Osteoblast (primary cell): ENCODE data around the gene PACS1. TPM values are rescaled to one million over a fixed set of nuclear protein-coding genes. Genes with fewer than 3 reads are reported as not detected.
A peak's percentile ranks its signal among the peaks of the same experiment; 100 is the strongest.

ENCODE experiments used
- DNase-seq: peaks from one replicate; pipeline ENCODE4 v3.0.0; 2011; ENCODE audit warnings: low spot score, mixed read lengths; ENCODE audit not compliant: insufficient read length; ENCODE audit errors: missing footprints
- H2AFZ ChIP-seq: 2 replicates; pipeline ENCODE4 v1.6.0; 2011; ENCODE audit warnings: mild to moderate bottlenecking, low read length
- H3K27ac ChIP-seq: 2 replicates; pipeline ENCODE4 v1.5.1; 2011; ENCODE audit warnings: mild to moderate bottlenecking, low read depth, low read length, moderate library complexity
- H3K27me3 ChIP-seq: 2 replicates; pipeline ENCODE4 v1.6.0; 2012; ENCODE audit warnings: mild to moderate bottlenecking, control low read depth, inconsistent platforms, low read length, moderate library complexity; ENCODE audit not compliant: insufficient read depth
- H3K36me3 ChIP-seq: 2 replicates; pipeline ENCODE4 v1.5.1; 2011; ENCODE audit warnings: mild to moderate bottlenecking, low read length, control low read depth, moderate library complexity; ENCODE audit not compliant: insufficient read depth
- H3K4me1 ChIP-seq: 2 replicates; pipeline ENCODE4 v1.5.1; 2011; ENCODE audit warnings: mild to moderate bottlenecking, low read length, control low read depth, moderate library complexity; ENCODE audit not compliant: insufficient read depth
- H3K4me2 ChIP-seq: 2 replicates; pipeline ENCODE4 v1.6.0; 2011; ENCODE audit warnings: mild to moderate bottlenecking, low read length; ENCODE audit not compliant: insufficient read depth
- H3K4me3 ChIP-seq: fragments of 200-600 bp; sonication (generic); 3 replicates; pipeline ENCODE4 v1.5.1; 2012; ENCODE audit warnings: mild to moderate bottlenecking, low read length, inconsistent platforms; ENCODE audit not compliant: insufficient read depth
- H3K79me2 ChIP-seq: 2 replicates; pipeline ENCODE4 v1.6.0; 2012; ENCODE audit warnings: mild to moderate bottlenecking, low read length, control low read depth, inconsistent platforms; ENCODE audit not compliant: insufficient read depth
- H3K9me3 ChIP-seq: 2 replicates; pipeline ENCODE4 v1.5.1; 2011; ENCODE audit warnings: low read depth, low read length, control low read depth
- H4K20me1 ChIP-seq: 2 replicates; pipeline ENCODE4 v1.6.0; 2012; ENCODE audit warnings: mild to moderate bottlenecking, low read length, control low read depth; ENCODE audit not compliant: insufficient read depth
- total RNA-seq: library from RNA; depleted of rRNA; stranded (reverse); fragments of >200 nt; gene quantifications from 2 replicates; pipeline ENCODE4 v1.2.3, GENCODE V29; 2012
- TF ChIP-seq, protein P1 (sequence below): IDR thresholded peaks from 2 replicates; pipeline ENCODE4 v1.5.1; 2011; ENCODE audit warnings: mild to moderate bottlenecking, low read depth, low read length, moderate library complexity; ENCODE audit errors: extremely low read depth

Gene PACS1
- total RNA-seq, 1 donor, result 38.0 TPM

DNA sequence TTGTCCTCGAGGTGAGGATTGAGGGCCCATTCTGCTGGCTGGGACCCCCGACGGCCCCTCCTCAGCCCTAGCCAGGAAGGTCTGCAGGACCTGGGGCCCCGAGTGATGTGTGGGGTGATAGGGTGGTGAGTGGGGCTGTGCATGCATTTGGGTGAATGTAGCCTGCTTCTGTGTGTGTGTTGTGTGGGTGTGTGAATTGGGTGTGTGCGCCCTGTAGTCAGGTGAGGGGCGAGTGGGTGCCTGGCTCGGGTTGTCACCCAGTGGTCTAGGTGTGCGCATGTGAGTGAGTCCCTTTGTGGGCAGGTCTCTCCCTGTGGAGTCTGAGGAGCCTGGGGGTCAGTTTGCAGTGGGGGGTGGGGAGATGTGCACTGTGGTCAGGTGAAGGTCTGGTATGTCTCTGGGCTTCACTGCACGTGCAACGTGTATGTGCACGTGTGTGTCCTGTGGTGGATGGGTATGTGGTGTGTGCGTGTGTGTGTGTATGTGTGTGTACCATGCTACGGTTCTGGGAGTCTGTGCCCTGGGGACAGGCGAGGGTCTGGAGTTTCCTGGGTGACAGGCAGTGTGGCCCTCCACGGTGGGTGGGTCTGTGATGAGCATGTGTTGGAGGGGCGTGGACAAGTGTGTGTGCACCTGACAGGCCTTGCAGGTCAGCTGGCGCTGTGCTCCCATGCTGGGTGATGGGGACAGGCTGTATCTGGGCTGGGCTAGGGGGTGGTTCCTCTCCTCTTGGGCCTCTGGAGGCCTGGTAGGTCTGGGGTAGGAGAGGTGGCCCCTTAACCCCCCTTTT lies 222.7 kb downstream of the PACS1 start:
- Histone ChIP-seq H3K4me2 (no peak overlapping the region), H3K79me2 (peaks cover 11% of the 10 kb centered on the region), H3K4me3 (no peak overlapping the region), H3K36me3 (no peaks in the 10 kb centered on the region), H3K27ac (no peak overlapping the region), H3K4me1 (peaks cover 17% of the 10 kb centered on the region), H2AFZ (no peak overlapping the region), H4K20me1 (peaks cover 3% of the 10 kb centered on the region), H3K9me3 (no peaks in the 10 kb centered on the region), H3K27me3 (peaks cover 40% of the 10 kb centered on the region)
- DNase-seq, result peak; percentile 79
- TF ChIP-seq, protein P1, sequence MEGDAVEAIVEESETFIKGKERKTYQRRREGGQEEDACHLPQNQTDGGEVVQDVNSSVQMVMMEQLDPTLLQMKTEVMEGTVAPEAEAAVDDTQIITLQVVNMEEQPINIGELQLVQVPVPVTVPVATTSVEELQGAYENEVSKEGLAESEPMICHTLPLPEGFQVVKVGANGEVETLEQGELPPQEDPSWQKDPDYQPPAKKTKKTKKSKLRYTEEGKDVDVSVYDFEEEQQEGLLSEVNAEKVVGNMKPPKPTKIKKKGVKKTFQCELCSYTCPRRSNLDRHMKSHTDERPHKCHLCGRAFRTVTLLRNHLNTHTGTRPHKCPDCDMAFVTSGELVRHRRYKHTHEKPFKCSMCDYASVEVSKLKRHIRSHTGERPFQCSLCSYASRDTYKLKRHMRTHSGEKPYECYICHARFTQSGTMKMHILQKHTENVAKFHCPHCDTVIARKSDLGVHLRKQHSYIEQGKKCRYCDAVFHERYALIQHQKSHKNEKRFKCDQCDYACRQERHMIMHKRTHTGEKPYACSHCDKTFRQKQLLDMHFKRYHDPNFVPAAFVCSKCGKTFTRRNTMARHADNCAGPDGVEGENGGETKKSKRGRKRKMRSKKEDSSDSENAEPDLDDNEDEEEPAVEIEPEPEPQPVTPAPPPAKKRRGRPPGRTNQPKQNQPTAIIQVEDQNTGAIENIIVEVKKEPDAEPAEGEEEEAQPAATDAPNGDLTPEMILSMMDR, result no peak

DNA sequence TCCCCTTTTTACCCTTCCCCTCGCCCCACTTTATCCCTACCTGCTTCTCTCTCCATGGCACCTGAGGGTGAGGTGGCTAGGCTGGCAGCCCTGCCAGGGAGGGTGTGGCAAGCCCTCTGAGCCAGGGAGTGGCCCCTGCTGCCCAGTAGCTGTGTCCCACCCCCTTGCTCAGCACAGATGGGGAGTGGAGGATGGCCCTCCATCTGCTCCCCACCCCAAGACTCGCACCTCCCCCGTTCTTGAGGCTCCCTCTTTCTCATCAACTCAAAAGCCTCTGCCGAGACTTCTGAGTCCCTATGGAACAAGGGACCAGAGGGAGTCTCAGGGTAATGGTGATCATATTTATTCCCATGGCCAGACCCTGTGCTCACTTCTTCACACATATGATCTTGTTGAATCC lies 223.3 kb downstream of the PACS1 start:
- peaks cover 43% of the 10 kb centered on the region for H3K27me3 ChIP-seq
- H3K27ac ChIP-seq, result no peak overlapping the region
- peak; percentile 74 for DNase-seq
- H3K9me3 ChIP-seq, result no peaks in the 10 kb centered on the region
- TF ChIP-seq, protein P1, result no peak
- H3K4me2 ChIP-seq, result no peak overlapping the region
- no peaks in the 10 kb centered on the region for H3K36me3 ChIP-seq
- H3K4me1 ChIP-seq, result peaks cover 10% of the 10 kb centered on the region
- H4K20me1 ChIP-seq, result no peaks in the 10 kb centered on the region
- H2AFZ ChIP-seq, result no peak overlapping the region
- H3K4me3 ChIP-seq, result no peak overlapping the region
- H3K79me2 ChIP-seq, result peaks cover 5% of the 10 kb centered on the region

DNA sequence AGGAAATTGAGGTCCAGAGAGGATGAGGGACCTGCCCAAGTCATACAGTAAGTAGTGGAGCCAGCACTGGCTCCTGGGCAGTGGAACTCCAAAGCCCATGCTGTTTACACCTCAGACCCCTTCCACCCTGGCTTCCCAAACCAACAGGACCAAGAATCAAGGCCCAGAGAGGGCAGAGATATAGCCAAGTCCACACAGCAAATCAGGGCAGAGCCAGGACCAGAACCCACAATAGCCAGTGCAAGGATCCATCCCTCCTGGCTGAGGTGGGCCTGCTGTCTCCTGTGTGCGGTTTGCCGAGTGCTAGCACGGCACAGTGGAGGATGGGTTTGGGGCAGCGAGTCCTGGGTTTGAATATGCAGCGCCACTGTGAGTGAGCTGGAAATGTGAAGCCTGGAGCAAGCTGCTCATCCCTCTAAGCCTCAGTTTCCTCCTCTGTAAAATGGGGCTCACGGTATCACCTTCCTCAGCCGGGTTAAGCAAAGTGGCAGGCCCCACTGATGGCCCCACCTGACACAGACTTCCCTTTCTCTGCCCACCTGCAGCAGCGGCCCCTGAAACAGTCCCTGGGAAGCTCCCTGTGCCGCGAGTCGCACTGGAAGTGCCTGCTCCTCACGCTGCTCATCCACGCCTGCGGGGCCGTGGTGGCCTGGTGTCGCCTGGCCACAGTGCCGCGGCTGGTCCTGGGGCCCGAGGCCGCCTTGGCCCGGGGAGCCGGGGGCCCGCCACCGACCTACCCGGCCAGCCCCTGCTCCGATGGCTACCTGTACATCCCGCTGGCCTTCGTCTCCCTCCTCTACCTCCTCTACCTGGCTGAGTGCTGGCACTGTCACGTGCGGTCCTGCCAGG lies 223.9 kb downstream of the PACS1 start:
- Histone ChIP-seq H4K20me1 (no peaks in the 10 kb centered on the region), H3K79me2 (no peaks in the 10 kb centered on the region), H3K4me1 (peaks cover 10% of the 10 kb centered on the region), H3K27ac (no peak overlapping the region), H2AFZ (no peak overlapping the region), H3K27me3 (peaks cover 43% of the 10 kb centered on the region), H3K4me2 (no peak overlapping the region), H3K9me3 (no peaks in the 10 kb centered on the region), H3K36me3 (no peaks in the 10 kb centered on the region), H3K4me3 (no peak overlapping the region)
- TF ChIP-seq, protein P1, result no peak
- DNase-seq, result peak; percentile 87

Other genes with a start within 250 kb of the PACS1 start
- 1.1 and 1.5 TPM in 2 replicates for gene SNX32, start 236.3 kb upstream of the PACS1 start, total RNA-seq
- 607 and 704 TPM in 2 replicates for gene CFL1, start 212.1 kb upstream of the PACS1 start, total RNA-seq
- 50.1 and 53.6 TPM in 2 replicates for gene MUS81, start 209.8 kb upstream of the PACS1 start, total RNA-seq
- 81.6 and 94.8 TPM in 2 replicates for gene EFEMP2, start 197.5 kb upstream of the PACS1 start, total RNA-seq
- gene CTSW, start 190.4 kb upstream of the PACS1 start, total RNA-seq, result not detected in 2 replicates
- 129 and 151 TPM in 2 replicates for gene FIBP, start 181.8 kb upstream of the PACS1 start, total RNA-seq
- 42.4 and 47.0 TPM in 2 replicates for gene CCDC85B, start 179.6 kb upstream of the PACS1 start, total RNA-seq
- gene FOSL1, start 169.9 kb upstream of the PACS1 start, total RNA-seq, result 13.0 and 13.8 TPM in 2 replicates
- 30.9 and 32.9 TPM in 2 replicates for gene C11orf68, start 151.2 kb upstream of the PACS1 start, total RNA-seq
- gene DRAP1, start 150.8 kb upstream of the PACS1 start, total RNA-seq, result 170 and 190 TPM in 2 replicates
- not detected in 2 replicates for gene TSGA10IP, start 124.8 kb upstream of the PACS1 start, total RNA-seq
- gene SART1, start 108.5 kb upstream of the PACS1 start, total RNA-seq, result 22.4 and 25.3 TPM in 2 replicates
- 28.6 and 31.2 TPM in 2 replicates for gene EIF1AD, start 68.1 kb upstream of the PACS1 start, total RNA-seq
- 14.5 and 14.7 TPM in 2 replicates for gene BANF1, start 67.8 kb upstream of the PACS1 start, total RNA-seq
- gene CST6, start 58.3 kb upstream of the PACS1 start, total RNA-seq, result 1.8 and 2.9 TPM in 2 replicates
- gene CATSPER1, start 43.8 kb upstream of the PACS1 start, total RNA-seq, result not detected in 2 replicates
- not detected in 2 replicates for gene GAL3ST3, start 21.1 kb upstream of the PACS1 start, total RNA-seq
- gene SF3B2, start 17.9 kb upstream of the PACS1 start, total RNA-seq, result 131 and 164 TPM in 2 replicates
- gene KLC2, start 187.4 kb downstream of the PACS1 start, total RNA-seq, result 21.7 and 33.9 TPM in 2 replicates
- gene RAB1B, start 198.4 kb downstream of the PACS1 start, total RNA-seq, result 75.3 and 75.4 TPM in 2 replicates
- under 0.01 TPM in 1 of 2 replicates, not detected in the other for gene CNIH2, start 207.9 kb downstream of the PACS1 start, total RNA-seq
- gene YIF1A, start 218.9 kb downstream of the PACS1 start, total RNA-seq, result 165 and 182 TPM in 2 replicates
- gene TMEM151A, start 221.6 kb downstream of the PACS1 start, total RNA-seq, result 0.29 and 0.36 TPM in 2 replicates
- 103 and 107 TPM in 2 replicates for gene CD248, start 246.8 kb downstream of the PACS1 start, total RNA-seq